Esophagus squamous epithelium (tissue), 4 donors: ENCODE results near the gene IL21.

Experiments
- CTCF ChIP-seq, 6 experiments: fragments of 450-650 bp in 4 of 6; fragments of 200-600 bp in 2 of 6; sonication (generic) in 2 of 6; IDR thresholded peaks; one replicate each; pipeline ENCODE4 v1.5.1; 2016 to 2019; ENCODE audit warnings: antibody characterized with exemption in 6 of 6, mild to moderate bottlenecking in 4 of 6, moderate library complexity in 4 of 6
- POLR2A ChIP-seq, 4 donors: fragments of 450-650 bp; IDR thresholded peaks; one replicate each; pipeline ENCODE4 v1.6.1; 2017; ENCODE audit warnings: antibody characterized with exemption in 4 of 4, mild to moderate bottlenecking in 4 of 4, moderate library complexity in 3 of 4

GRCh38 chr4:122577808-122578781 is 42.8 kb downstream of the IL21 start:
- peak in 5 of 6 experiments; percentile 37 to 55 (median 43) for TF ChIP-seq CTCF (IDR thresholded peaks at IDR 0.05)
- TF ChIP-seq POLR2A (IDR thresholded peaks at IDR 0.05), result no peak
